B cell (primary cell): ENCODE results near the gene TBC1D9B. TPM values are rescaled to one million over a fixed set of nuclear protein-coding genes. Genes with fewer than 3 reads are reported as not detected.

Experiments
- ATAC-seq: fragments of 200-7000 bp; cut with Tn5 transposase; one replicate; pipeline ENCODE4 v1.10.0; 2021; ENCODE audit warnings: low read depth, mild to moderate bottlenecking, moderate number of reproducible peaks, moderate library complexity
- CTCF ChIA-PET: fragments of 350-600 bp; sonication (Branson Sonifier 250); formaldehyde crosslinking; loops from one replicate; lab custom pipeline; 2021; ENCODE audit warnings: antibody characterized with exemption, inconsistent platforms; lab: Charles Lee
- POLR2A ChIA-PET: fragments of 350-600 bp; sonication (Branson Sonifier 250); formaldehyde crosslinking; loops from one replicate; lab custom pipeline; 2021; ENCODE audit warnings: antibody characterized with exemption; lab: Charles Lee
- DNase-seq: peaks from one replicate; pipeline ENCODE4 v3.0.0; 2013
- H2AFZ ChIP-seq: 2 replicates; pipeline ENCODE4 v1.6.1; 2012; ENCODE audit warnings: mild to moderate bottlenecking, low read depth, low read length; ENCODE audit not compliant: insufficient read depth, poor library complexity, severe bottlenecking
- H3K27ac ChIP-seq, 2 donors: 1 replicate in 1 of 2; 2 replicates in 1 of 2; pipeline ENCODE4 v1.5.1; 2012 to 2013; ENCODE audit warnings: low read length in 2 of 2, mild to moderate bottlenecking in 2 of 2, moderate library complexity in 1 of 2
- H3K27me3 ChIP-seq, 4 experiments: fragments of 200-600 bp in 1 of 4; sonication (generic) in 1 of 4; replicated peaks in 1 of 4; 1 replicate in 2 of 4; 2 replicates in 2 of 4; pipeline versions ENCODE4 v1.6.1 to v1.7.0; 2013 to 2016; ENCODE audit warnings: low read length in 3 of 4, mild to moderate bottlenecking in 2 of 4, mixed read lengths in 1 of 4, moderate library complexity in 1 of 4; ENCODE audit not compliant: insufficient read depth in 4 of 4, control insufficient read depth in 3 of 4; ENCODE audit errors: control extremely low read depth in 1 of 4
- H3K36me3 ChIP-seq, 2 experiments: replicated peaks in 1 of 2; 1 replicate in 1 of 2; 2 replicates in 1 of 2; pipeline versions ENCODE4 v1.6.1 to v1.7.1; 2013; ENCODE audit warnings: low read length in 1 of 2; ENCODE audit not compliant: insufficient read depth in 2 of 2, control insufficient read depth in 1 of 2; ENCODE audit errors: control extremely low read depth in 1 of 2, extremely low read depth in 1 of 2
- H3K4me1 ChIP-seq, 2 donors: fragments of 200-600 bp in 1 of 2; sonication (generic) in 1 of 2; 1 replicate in 1 of 2; 2 replicates in 1 of 2; pipeline versions ENCODE4 v1.5.1 to v1.6.1; 2013 to 2017; ENCODE audit warnings: low read length in 2 of 2; ENCODE audit not compliant: control insufficient read depth in 2 of 2, insufficient read depth in 2 of 2
- H3K4me2 ChIP-seq: replicated peaks from 2 replicates; pipeline ENCODE3; 2012; ENCODE audit warnings: mild to moderate bottlenecking, low read depth, low read length; ENCODE audit not compliant: poor library complexity, severe bottlenecking
- H3K4me3 ChIP-seq, 5 experiments: fragments of 200-600 bp in 1 of 5; sonication (generic) in 1 of 5; 1 replicate in 3 of 5; 2 replicates in 2 of 5; pipeline versions ENCODE4 v1.5.1 to v1.7.0; 2011 to 2016; ENCODE audit warnings: low read length in 4 of 5, mild to moderate bottlenecking in 4 of 5, low read depth in 2 of 5, control low read depth in 1 of 5, moderate library complexity in 1 of 5; ENCODE audit not compliant: insufficient read depth in 1 of 5; ENCODE audit errors: control extremely low read depth in 1 of 5, extremely low read depth in 1 of 5
- H3K79me2 ChIP-seq: fragments of 200-600 bp; sonication (generic); one replicate; pipeline ENCODE4 v1.6.0; 2016; ENCODE audit warnings: low read length; ENCODE audit not compliant: control insufficient read depth, insufficient read depth
- H3K9ac ChIP-seq: fragments of 200-600 bp; sonication (generic); 2 replicates; pipeline ENCODE4 v1.6.1; 2017; ENCODE audit warnings: mild to moderate bottlenecking, low read length, moderate library complexity
- H3K9me3 ChIP-seq, 3 donors: one replicate each; pipeline versions ENCODE4 v1.6.1 to v1.7.1; 2013; ENCODE audit warnings: low read length in 2 of 3; ENCODE audit not compliant: control insufficient read depth in 2 of 3, insufficient read depth in 1 of 3; ENCODE audit errors: control extremely low read depth in 1 of 3
- H4K20me1 ChIP-seq: 2 replicates; pipeline ENCODE4 v1.6.0; 2012; ENCODE audit warnings: mild to moderate bottlenecking, low read length; ENCODE audit not compliant: insufficient read depth, control insufficient read depth, poor library complexity, severe bottlenecking
- H3K27ac Mint-ChIP-seq: one replicate; pipeline ENCODE4 v1.8.0; 2021; ENCODE audit warnings: mixed read lengths
- H3K27me3 Mint-ChIP-seq: one replicate; pipeline ENCODE4 v1.8.0; 2021; ENCODE audit warnings: mixed read lengths
- H3K4me1 Mint-ChIP-seq: one replicate; pipeline ENCODE4 v1.8.0; 2021; ENCODE audit warnings: mixed read lengths
- H3K4me3 Mint-ChIP-seq: one replicate; pipeline ENCODE4 v1.8.0; 2021; ENCODE audit warnings: mixed read lengths
- H3K9me3 Mint-ChIP-seq: one replicate; pipeline ENCODE4 v1.8.0; 2022; ENCODE audit warnings: mixed read lengths; ENCODE audit not compliant: insufficient read depth
- EZH2 ChIP-seq: IDR thresholded peaks from 2 replicates; pipeline ENCODE4 v1.6.1; 2012; ENCODE audit warnings: borderline replicate concordance, low read depth, mild to moderate bottlenecking, moderate library complexity, low read length; ENCODE audit not compliant: insufficient read depth, poor library complexity, severe bottlenecking
- WGBS: methylation state at CpG from one replicate; pipeline ENCODE4 v1.1.5; 2013; ENCODE audit warnings: missing lambda C conversion rate; ENCODE audit not compliant: insufficient coverage; 5-methylcytosine and 5-hydroxymethylcytosine counted together
- intact Hi-C: fragments of 100-400 bp; cut with micrococcal nuclease; formaldehyde crosslinking; loops from one replicate; pipeline ENCODE4 v1.10.0; 2022
- polyA plus RNA-seq: library from polyadenylated mRNA; depleted of rRNA; stranded (reverse); fragments of >200 nt; gene quantifications from 2 replicates; pipeline ENCODE4 v1.2.3, GENCODE V29; 2012
- total RNA-seq, 2 donors: library from RNA; stranded (reverse); fragments of 120-200 nt in 1 of 2; gene quantifications; 1 replicate in 1 of 2; 2 replicates in 1 of 2; pipeline versions ENCODE4 v1.2.3 to v1.2.4, GENCODE V29; 2013 to 2022
- TF ChIP-seq, protein P1 (sequence below): fragments of 200-600 bp; IDR thresholded peaks from one replicate; pipeline ENCODE4 v1.8.0; 2022; ENCODE audit warnings: antibody characterized with exemption, mild to moderate bottlenecking

Gene TBC1D9B
- total and polyA plus RNA-seq, 2 donors (not counting 1 experiment from before 2014, with no cell fraction given) = 143 to 144 TPM

DNA sequence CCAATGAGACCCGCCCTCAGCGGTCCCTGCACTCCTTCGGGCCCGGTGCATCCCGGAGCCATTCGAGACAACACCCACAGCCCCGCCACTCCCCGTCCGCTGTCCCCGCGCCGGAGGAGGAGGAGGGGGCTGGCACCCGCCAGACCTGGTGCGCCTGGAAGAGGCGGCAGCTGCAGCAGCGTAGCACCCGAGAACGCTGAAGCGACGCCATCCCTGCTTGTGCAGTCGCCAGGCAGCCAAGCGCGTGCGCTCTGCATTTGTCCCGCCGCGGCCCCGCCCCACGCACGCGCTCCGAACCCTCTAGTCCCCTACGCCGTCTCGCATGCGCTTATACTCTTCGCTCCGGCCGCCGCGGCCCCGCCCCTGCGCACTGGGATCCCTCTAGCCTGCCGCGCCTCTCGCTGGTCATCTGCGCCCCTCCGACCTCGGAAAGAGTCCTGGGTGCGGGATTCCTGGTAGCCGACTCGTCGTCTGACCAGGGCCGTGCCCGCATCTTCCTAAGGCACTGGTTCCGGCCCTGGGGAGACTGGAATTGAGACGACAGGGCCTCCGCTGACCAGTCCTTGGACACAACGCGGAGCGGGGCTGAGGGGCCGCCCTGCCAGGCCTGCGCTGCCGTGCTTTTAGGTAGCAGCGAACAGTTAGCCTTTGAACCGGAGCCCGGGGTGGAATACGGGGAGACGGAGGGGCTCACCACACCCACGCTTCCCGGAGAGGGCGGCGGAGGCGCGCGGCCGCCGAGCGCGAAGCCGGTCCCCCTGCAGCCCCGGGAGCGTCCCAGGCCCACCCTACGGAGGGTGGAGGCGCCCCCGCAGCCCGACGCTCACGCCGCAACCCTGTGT, 48.9 kb downstream of the TBC1D9B start, which contains the start of gene MRNIP:
TSS of gene MRNIP (minus strand) at position 232 of the 842 bp plus-strand sequence. CDS start at position 211, 21 bp downstream.
- Histone ChIP-seq H3K36me3 (peaks cover 0 to 16% of the 10 kb centered on the region in 2 experiments), H3K27me3 (no peaks in the 10 kb centered on the region), H2AFZ (peak within 1 kb of the TSS; percentile 97), H3K4me1 (peaks cover 5 to 15% of the 10 kb centered on the region in 2 donors), H3K9me3 (peaks cover 0 to 5% (median 0%) of the 10 kb centered on the region in 3 donors), H3K4me3 (peak within 1 kb of the TSS; percentile 71 to 95 (median 90)), H4K20me1 (peaks cover 15% of the 10 kb centered on the region), H3K27ac (peak within 1 kb of the TSS; percentile 63 to 80), H3K9ac (peak within 1 kb of the TSS; percentile 97), H3K79me2 (peaks cover 34% of the 10 kb centered on the region), H3K4me2 (peak within 1 kb of the TSS; percentile 94)
- ChIA-PET POLR2A (interaction anchor here (0.6 to 1.4 kb wide), 6 partner anchors 19 to 92 kb away, joined by 3 to 7 read pairs (median 4); partner anchors contain the start of gene SQSTM1), CTCF (interaction anchor here (0.8 to 1.4 kb wide), 5 partner anchors 36 to 116 kb away, joined by 3 to 5 read pairs (median 3); no protein-coding TSS in a partner anchor)
- peak; percentile 94 for ATAC-seq
- H3K27me3 Mint-ChIP-seq = no peaks in the 10 kb centered on the region
- intact Hi-C loops = loop anchor here (1.0 to 2.0 kb wide), 9 partner anchors 38 to 434 kb away; partner anchors contain the start of genes MAML1, MAPK9 and RNF130
- H3K4me3 Mint-ChIP-seq = peak within 1 kb of the TSS; percentile 89
- no peaks in the 10 kb centered on the region for H3K9me3 Mint-ChIP-seq
- peak; percentile 93 for DNase-seq
- TF ChIP-seq, protein P1, sequence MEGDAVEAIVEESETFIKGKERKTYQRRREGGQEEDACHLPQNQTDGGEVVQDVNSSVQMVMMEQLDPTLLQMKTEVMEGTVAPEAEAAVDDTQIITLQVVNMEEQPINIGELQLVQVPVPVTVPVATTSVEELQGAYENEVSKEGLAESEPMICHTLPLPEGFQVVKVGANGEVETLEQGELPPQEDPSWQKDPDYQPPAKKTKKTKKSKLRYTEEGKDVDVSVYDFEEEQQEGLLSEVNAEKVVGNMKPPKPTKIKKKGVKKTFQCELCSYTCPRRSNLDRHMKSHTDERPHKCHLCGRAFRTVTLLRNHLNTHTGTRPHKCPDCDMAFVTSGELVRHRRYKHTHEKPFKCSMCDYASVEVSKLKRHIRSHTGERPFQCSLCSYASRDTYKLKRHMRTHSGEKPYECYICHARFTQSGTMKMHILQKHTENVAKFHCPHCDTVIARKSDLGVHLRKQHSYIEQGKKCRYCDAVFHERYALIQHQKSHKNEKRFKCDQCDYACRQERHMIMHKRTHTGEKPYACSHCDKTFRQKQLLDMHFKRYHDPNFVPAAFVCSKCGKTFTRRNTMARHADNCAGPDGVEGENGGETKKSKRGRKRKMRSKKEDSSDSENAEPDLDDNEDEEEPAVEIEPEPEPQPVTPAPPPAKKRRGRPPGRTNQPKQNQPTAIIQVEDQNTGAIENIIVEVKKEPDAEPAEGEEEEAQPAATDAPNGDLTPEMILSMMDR = no peak
- TF ChIP-seq EZH2 = no peak
- peaks cover 31% of the 10 kb centered on the region for H3K4me1 Mint-ChIP-seq
- whole genome bisulfite sequencing = under 1% methylated on average over 81 of the region's 90 CpGs
- H3K27ac Mint-ChIP-seq = peak within 1 kb of the TSS; percentile 97
